ENCODE measurements around the gene TMEM187. TPM values are rescaled to one million over a fixed set of nuclear protein-coding genes. Genes with fewer than 3 reads are reported as not detected.

Gene TMEM187
- total and polyA plus RNA-seq, 10 of the 15 experiments (the other 5 are each of a cell fraction or from before 2014, with no cell fraction given), result 0.45 to 8.5 (median 4.1) TPM

- ATAC-seq, result no peak
- Histone ChIP-seq H3K4me3 (no peak overlapping the region), H3K36me3 (ENCODE audit: control insufficient read depth in 2 of 2, insufficient read depth in 2 of 2, low read length in 1 of 2) (no peaks in the 10 kb centered on the region), H2AFZ (ENCODE audit: control insufficient read depth, low read depth, low read length) (no peak overlapping the region), H3K9me3 (replicated peaks; ENCODE audit: control insufficient read depth, insufficient read depth, low read length) (no peaks in the 10 kb centered on the region), H3K27ac (ENCODE audit: control insufficient read depth, insufficient read depth) (no peak overlapping the region), H4K20me1 (ENCODE audit: control insufficient read depth, insufficient read depth) (no peaks in the 10 kb centered on the region), H3K9ac (ENCODE audit: control insufficient read depth, insufficient read depth, low read length) (no peak overlapping the region), H3K4me1 (ENCODE audit: control insufficient read depth, insufficient read depth, low read length) (peaks cover 14% of the 10 kb centered on the region), H3K79me2 (ENCODE audit: control insufficient read depth, insufficient read depth, low read length) (no peaks in the 10 kb centered on the region), H3K27me3 (replicated peaks in 1 of 2; ENCODE audit: control insufficient read depth in 2 of 2, insufficient read depth in 2 of 2, low read length in 1 of 2) (no peaks in the 10 kb centered on the region), H3K4me2 (ENCODE audit: control insufficient read depth, insufficient read depth) (no peak overlapping the region)
- in situ Hi-C loops (cut with MboI) (no loop called here), intact Hi-C loops (cut with micrococcal nuclease; ENCODE audit: unreplicated experiment) (no loop called here)
- RAD21 ChIA-PET (ENCODE audit: unreplicated experiment), result no interaction called here
- POLR2A ChIA-PET, result interaction anchor here (0.6 kb wide), 2 partner anchors 9 to 29 kb away, joined by 3 to 8 read pairs; partner anchors contain the start of gene HCFC1
- FAIRE-seq, result no peak
- no peak for TF ChIP-seq NFYA (IDR thresholded peaks at IDR 0.05; ENCODE audit: borderline replicate concordance, low read depth, low read length)
- TF ChIP-seq, protein P1, sequence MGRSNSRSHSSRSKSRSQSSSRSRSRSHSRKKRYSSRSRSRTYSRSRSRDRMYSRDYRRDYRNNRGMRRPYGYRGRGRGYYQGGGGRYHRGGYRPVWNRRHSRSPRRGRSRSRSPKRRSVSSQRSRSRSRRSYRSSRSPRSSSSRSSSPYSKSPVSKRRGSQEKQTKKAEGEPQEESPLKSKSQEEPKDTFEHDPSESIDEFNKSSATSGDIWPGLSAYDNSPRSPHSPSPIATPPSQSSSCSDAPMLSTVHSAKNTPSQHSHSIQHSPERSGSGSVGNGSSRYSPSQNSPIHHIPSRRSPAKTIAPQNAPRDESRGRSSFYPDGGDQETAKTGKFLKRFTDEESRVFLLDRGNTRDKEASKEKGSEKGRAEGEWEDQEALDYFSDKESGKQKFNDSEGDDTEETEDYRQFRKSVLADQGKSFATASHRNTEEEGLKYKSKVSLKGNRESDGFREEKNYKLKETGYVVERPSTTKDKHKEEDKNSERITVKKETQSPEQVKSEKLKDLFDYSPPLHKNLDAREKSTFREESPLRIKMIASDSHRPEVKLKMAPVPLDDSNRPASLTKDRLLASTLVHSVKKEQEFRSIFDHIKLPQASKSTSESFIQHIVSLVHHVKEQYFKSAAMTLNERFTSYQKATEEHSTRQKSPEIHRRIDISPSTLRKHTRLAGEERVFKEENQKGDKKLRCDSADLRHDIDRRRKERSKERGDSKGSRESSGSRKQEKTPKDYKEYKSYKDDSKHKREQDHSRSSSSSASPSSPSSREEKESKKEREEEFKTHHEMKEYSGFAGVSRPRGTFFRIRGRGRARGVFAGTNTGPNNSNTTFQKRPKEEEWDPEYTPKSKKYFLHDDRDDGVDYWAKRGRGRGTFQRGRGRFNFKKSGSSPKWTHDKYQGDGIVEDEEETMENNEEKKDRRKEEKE (IDR thresholded peaks at IDR 0.05), result no peak
- no peak for TF ChIP-seq MEF2A (IDR thresholded peaks at IDR 0.05; ENCODE audit: insufficient read depth, low read depth, low read length)
- WGBS (ENCODE audit: insufficient coverage, insufficient replicate concordance, low lambda C conversion rate, missing lambda C conversion rate), result 65% methylated on average over 5 of the region's 5 CpGs
- SMC1A ChIA-PET (ENCODE audit: uncharacterized antibody, unreplicated experiment), result no interaction called here
- BruUV-seq (replicated peaks), result no TSS peak
- no peak for DNase-seq (ENCODE audit: low read depth, low spot score)
- CTCF ChIA-PET, result interaction anchor here (0.6 to 0.7 kb wide), 2 partner anchors 329 to 626 kb away, joined by 3 read pairs; no protein-coding TSS in a partner anchor
Observed at GRCh38 chrX:154000051-154000450, 27.5 kb downstream of the TMEM187 start.

Measured in GM12878 (cell line).